ENCODE results near the gene TMCO2.
"Not testable (repeated sequence)": the region's sequence is repeated elsewhere in the genome, so short reads cannot be mapped to it uniquely, and the experiment has no call there.

TMCO2 gene

DNA sequence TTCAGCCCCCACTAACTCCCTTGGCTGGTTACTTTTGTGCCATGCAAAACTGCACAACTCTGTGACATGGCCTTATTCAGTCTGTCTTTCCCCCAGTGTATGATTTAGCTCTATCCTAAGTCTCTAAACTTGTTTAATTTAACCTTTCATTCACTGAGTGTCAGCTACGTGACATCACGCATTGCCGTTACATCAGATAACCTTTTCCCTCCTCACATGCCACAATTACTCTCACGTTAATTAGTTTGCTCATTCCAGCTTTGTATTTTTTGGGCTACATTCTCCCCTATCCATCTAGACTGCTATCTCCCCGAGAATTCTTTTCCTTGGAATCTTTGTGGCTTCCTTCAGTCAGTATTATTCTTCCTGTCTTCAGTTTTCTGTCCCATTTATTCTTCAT lies 29.4 kb upstream of the TMCO2 start:
- Histone ChIP-seq H3K9me3 (ENCODE audit: insufficient read depth, low read length) (no peaks in the 10 kb centered on the region), H3K36me3 (replicated peaks; ENCODE audit: low read depth, low read length) (peaks cover 1% of the 10 kb centered on the region), H2AFZ (ENCODE audit: low read depth, low read length) (no peak overlapping the region), H3K27ac (ENCODE audit: low read length) (no peak overlapping the region), H3K4me1 (ENCODE audit: low read length) (peaks cover 3% of the 10 kb centered on the region; the same call in 1 of the 2 replicates), H4K20me1 (ENCODE audit: insufficient read depth, low read length) (peaks cover 9% of the 10 kb centered on the region; the same call in 1 of the 2 replicates), H3K4me2 (ENCODE audit: low read length) (no peak overlapping the region), H3K9ac (ENCODE audit: low read length) (no peak overlapping the region), H3K27me3 (ENCODE audit: low read depth, low read length) (no peaks in the 10 kb centered on the region), H3K79me2 (ENCODE audit: low read length) (no peaks in the 10 kb centered on the region), H3K4me3 (ENCODE audit: low read length) (no peak overlapping the region)
- TF ChIP-seq, protein P1, sequence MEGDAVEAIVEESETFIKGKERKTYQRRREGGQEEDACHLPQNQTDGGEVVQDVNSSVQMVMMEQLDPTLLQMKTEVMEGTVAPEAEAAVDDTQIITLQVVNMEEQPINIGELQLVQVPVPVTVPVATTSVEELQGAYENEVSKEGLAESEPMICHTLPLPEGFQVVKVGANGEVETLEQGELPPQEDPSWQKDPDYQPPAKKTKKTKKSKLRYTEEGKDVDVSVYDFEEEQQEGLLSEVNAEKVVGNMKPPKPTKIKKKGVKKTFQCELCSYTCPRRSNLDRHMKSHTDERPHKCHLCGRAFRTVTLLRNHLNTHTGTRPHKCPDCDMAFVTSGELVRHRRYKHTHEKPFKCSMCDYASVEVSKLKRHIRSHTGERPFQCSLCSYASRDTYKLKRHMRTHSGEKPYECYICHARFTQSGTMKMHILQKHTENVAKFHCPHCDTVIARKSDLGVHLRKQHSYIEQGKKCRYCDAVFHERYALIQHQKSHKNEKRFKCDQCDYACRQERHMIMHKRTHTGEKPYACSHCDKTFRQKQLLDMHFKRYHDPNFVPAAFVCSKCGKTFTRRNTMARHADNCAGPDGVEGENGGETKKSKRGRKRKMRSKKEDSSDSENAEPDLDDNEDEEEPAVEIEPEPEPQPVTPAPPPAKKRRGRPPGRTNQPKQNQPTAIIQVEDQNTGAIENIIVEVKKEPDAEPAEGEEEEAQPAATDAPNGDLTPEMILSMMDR (IDR thresholded peaks at IDR 0.05; ENCODE audit: low read depth, low read length) = no peak
- no peak for TF ChIP-seq EZH2phosphoT487 (IDR thresholded peaks at IDR 0.05; ENCODE audit: low read depth)

DNA sequence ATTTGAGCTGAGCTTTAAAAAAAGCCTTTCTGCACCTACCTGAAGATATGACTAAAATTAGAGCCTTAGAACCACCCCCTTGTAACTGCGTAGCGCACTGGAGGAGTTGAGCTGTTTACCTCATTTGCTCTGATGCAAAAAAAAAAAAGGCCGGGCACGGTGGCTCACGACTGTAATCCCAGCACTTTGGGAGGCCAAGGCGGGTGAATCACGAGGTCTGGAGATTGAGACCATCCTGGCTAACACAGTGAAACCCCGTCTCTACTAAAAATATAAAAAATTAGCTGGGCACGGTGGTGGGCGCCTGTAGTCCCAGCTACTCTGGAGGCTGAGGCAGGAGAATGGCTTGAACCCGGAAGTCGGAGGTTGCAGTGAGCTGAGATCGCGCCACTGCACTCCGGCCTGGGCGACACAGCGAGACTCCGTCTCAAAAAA lies 26.2 kb upstream of the TMCO2 start:
- H3K27me3 ChIP-seq (ENCODE audit: low read depth, low read length); H3K9me3 ChIP-seq (ENCODE audit: insufficient read depth, low read length); H2AFZ ChIP-seq (ENCODE audit: low read depth, low read length); H3K36me3 ChIP-seq (replicated peaks; ENCODE audit: low read depth, low read length); H3K4me3 ChIP-seq (ENCODE audit: low read length); H4K20me1 ChIP-seq (ENCODE audit: insufficient read depth, low read length); H3K4me2 ChIP-seq (ENCODE audit: low read length); H3K27ac ChIP-seq (ENCODE audit: low read length); H3K9ac ChIP-seq (ENCODE audit: low read length); H3K79me2 ChIP-seq (ENCODE audit: low read length): not testable (repeated sequence)
- peaks cover 11% of the 10 kb centered on the region for H3K4me1 ChIP-seq (ENCODE audit: low read length)

DNA sequence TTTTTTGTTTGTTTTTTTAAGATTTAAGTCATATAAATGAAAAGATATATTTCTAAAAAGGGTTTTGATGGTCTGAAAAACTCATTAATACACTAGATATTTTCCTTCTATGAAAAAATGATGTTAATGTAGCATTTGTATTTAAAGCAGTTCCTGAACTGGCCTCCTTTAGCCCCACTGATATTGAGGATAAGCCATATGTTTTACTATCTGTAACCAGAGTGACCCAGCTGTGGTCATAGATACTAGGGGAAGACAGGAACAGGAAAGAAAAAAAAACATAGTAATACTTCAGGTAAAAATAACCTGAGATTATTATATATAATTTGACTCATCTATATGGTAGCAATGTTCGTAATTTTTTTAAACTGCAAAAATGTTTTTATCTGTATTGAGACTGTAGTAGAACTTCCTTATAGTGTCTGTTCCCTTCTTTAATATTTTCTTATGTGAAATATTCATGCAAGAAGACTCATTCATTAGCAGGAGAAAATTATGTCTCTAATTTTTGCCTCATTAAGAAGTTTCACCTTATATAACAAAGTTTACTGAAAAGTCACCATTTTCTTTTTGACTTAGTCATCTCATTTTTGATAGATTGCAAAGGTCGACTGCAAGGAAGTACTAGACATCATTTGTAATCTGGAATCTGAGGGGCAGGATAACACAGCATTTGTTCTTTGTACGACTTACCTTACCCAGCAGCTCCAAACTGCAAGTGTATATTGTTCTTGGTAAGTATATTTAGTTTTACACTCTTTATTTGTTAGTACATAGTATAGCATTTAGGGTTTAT lies 25.6 kb upstream of the TMCO2 start:
- Histone ChIP-seq H3K9ac (ENCODE audit: low read length) (no peak overlapping the region), H3K36me3 (replicated peaks; ENCODE audit: low read depth, low read length) (peaks cover under 1% of the 10 kb centered on the region), H3K79me2 (ENCODE audit: low read length) (no peaks in the 10 kb centered on the region), H3K4me2 (ENCODE audit: low read length) (no peak overlapping the region), H3K27ac (ENCODE audit: low read length) (no peak overlapping the region), H3K27me3 (ENCODE audit: low read depth, low read length) (no peaks in the 10 kb centered on the region), H3K9me3 (ENCODE audit: insufficient read depth, low read length) (no peaks in the 10 kb centered on the region), H2AFZ (ENCODE audit: low read depth, low read length) (no peak overlapping the region), H3K4me3 (ENCODE audit: low read length) (no peak overlapping the region), H3K4me1 (ENCODE audit: low read length) (peaks cover 11% of the 10 kb centered on the region), H4K20me1 (ENCODE audit: insufficient read depth, low read length) (peaks cover 9% of the 10 kb centered on the region; the same call in 1 of the 2 replicates)
- TF ChIP-seq, protein P1 (IDR thresholded peaks at IDR 0.05; ENCODE audit: low read depth, low read length) = no peak
- no peak for TF ChIP-seq EZH2phosphoT487 (IDR thresholded peaks at IDR 0.05; ENCODE audit: low read depth)

DNA sequence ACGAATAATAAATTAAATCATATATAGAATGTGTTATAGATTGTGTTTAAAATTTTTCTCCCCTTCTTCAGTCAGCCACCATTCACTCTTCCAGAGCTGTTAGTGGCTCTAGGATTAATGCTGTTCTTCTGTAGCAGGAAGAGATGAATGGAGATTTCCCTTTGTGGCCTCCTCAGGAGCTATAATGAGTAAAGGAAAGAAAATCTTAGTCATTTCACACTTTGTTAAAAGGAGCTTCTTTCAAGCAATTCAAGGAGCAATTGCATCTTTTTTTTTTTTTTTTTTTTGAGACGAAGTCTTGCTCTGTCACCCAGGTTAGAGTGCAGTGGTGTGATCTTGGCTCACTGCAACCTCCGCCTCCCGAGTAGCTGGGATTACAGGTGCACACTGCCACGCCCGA lies 23.7 kb upstream of the TMCO2 start:
- Histone ChIP-seq H3K36me3 (replicated peaks; ENCODE audit: low read depth, low read length) (peaks cover 4% of the 10 kb centered on the region), H3K79me2 (ENCODE audit: low read length) (no peaks in the 10 kb centered on the region), H3K9me3 (ENCODE audit: insufficient read depth, low read length) (no peaks in the 10 kb centered on the region), H3K27ac (ENCODE audit: low read length) (no peak overlapping the region), H3K4me2 (ENCODE audit: low read length) (no peak overlapping the region), H3K4me1 (ENCODE audit: low read length) (peaks cover 11% of the 10 kb centered on the region), H3K27me3 (ENCODE audit: low read depth, low read length) (no peaks in the 10 kb centered on the region), H2AFZ (ENCODE audit: low read depth, low read length) (no peak overlapping the region), H3K9ac (ENCODE audit: low read length) (no peak overlapping the region), H4K20me1 (ENCODE audit: insufficient read depth, low read length) (0 out of 2 replicates have a peak, but pooled peaks cover 5% of the 10 kb centered on the region), H3K4me3 (ENCODE audit: low read length) (no peak overlapping the region)
- TF ChIP-seq, protein P1 (IDR thresholded peaks at IDR 0.05; ENCODE audit: low read depth, low read length) = no peak
- TF ChIP-seq EZH2phosphoT487 (IDR thresholded peaks at IDR 0.05; ENCODE audit: low read depth) = no peak

Measured in OCI-LY3 (cell line).